C4-2B (cell line): ENCODE data around the gene ANTXRL.
"Not testable (repeated sequence)": the region's sequence is repeated elsewhere in the genome, so short reads cannot be mapped to it uniquely, and the experiment has no call there.

ENCODE experiments used
- H3K27ac ChIP-seq: fragments of 450-650 bp; 2 replicates; pipeline ENCODE4 v1.5.1; 2017
- CTCF ChIP-seq: fragments of 450-650 bp; conservative IDR thresholded peaks from 2 replicates; pipeline ENCODE4 v1.5.1; 2017; ENCODE audit warnings: mild to moderate bottlenecking
- ZFX ChIP-seq: fragments of 450-650 bp; IDR thresholded peaks from 2 replicates; pipeline ENCODE4 v1.6.1; 2017

The ANTXRL gene

GRCh38 chr10:46301721-46302479 is 15.1 kb downstream of the ANTXRL start:
- H3K27ac ChIP-seq, result no peak overlapping the region
- no peak for TF ChIP-seq CTCF
- TF ChIP-seq ZFX, result no peak

- not testable (repeated sequence) for H3K27ac ChIP-seq
Measured at GRCh38 chr10:46302765-46303352, 16.1 kb downstream of the ANTXRL start.

DNA sequence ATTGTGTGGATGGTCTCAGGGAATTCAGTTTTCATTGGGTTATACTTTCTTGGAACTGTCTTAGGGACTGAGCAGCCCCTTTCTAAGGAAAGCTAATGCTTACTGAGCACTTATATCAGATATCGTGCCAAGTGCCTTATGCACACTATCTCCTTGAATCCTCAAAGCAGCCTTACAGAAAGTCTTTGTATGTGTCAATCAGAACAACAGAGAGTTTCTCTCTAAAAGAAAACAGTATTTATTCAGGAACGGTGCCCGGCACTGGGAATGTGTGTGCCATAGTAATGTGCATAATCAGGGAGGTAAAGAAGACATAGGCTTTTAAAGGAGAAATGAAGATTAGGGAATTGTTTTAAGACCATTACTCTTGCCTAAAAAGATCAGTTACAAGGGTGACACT is 17.3 kb downstream of the ANTXRL start:
- H3K27ac ChIP-seq, result no peak overlapping the region
- TF ChIP-seq ZFX, result no peak
- TF ChIP-seq CTCF, result no peak

- H3K27ac ChIP-seq, result not testable (repeated sequence)
Measured at GRCh38 chr10:46304671-46305070, 17.9 kb downstream of the ANTXRL start.

DNA sequence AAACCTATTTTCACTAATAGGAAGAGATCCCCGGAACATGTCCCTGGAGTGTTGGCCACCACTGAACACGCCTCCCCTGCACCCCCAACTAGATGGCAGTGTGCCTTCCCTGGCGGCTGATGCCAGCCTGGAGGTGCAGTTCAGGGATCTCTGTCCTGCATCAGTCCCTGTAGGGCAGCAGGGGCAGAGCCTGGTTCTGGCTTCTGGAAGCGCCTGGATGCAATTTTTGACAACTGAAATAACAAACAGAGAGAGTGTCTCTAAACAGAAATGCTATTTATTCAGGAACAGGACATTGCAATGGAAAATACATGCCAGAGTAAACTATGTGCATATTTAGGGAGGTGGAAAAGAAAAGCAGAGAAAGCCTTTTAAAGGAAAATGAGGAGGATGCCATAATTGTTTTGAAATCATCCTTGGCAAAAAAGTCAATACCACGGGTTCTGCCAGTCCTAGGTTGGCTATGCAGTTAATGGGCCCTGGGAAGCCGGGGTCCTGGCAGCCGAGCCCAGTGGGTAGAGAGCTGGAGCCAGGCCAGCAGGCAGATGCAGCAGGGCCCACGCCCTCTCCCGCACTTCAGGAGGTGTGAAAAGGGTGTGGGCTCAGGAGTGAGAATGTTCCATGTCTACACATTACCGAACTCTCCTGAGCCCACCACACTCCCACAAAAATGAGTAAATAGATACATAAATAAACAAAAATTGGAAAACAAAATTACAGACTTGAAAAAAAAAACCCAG is 18.5 kb downstream of the ANTXRL start:
- no peak overlapping the region for H3K27ac ChIP-seq
- no peak for TF ChIP-seq CTCF
- no peak for TF ChIP-seq ZFX

DNA sequence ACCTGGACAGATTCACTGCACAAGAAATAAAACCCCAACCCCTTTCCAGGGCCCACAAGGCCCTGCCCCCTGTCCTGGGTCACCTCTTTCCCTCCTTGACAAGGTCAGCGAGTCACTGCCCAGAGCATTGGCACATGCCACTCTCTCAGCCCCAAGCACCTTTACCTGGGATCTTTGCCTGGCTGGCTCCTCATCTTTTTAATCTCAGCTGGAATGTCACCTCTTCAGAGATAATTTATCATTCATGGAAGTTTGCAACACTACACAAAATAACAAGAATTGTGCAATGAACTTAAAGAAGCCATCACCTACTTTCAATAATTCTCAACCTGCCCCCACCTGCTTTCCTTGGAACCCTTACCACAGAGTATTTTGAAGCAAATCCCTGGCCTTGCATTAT is 19.2 kb downstream of the ANTXRL start:
- TF ChIP-seq ZFX (no peak), CTCF (no peak)

DNA sequence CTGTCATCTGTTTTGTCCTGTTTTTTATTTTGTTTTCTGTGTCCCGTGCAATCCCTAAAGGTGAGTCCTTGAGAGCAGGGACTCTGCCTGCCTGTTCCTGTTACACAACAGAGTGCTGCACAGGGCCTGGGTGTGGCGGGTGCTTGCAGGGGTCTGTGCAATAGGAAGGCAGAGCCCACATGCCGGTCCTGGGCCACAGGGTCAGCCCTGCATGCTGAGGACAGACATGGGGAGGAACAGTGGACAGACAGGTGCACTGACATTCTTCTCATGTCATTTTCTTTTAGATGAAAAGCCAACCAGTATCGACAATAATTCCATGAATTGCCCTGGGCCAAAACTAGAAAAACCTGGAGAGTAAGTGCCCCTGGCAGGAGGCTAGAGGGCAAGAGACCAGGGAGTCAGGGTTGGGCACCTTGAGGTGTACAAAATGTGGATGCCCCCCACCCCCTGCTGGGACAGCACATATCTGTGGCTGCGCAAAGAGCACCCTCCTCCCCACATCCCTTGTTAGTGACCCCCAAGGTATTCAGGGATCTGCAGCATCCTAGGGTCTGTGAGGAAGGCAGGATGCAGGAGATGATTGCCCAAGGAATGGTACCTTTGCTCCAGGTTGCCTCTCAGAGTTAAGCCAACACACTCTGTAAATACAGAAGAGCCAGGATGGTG is 19.9 kb downstream of the ANTXRL start:
- TF ChIP-seq ZFX (no peak), CTCF (no peak)
- H3K27ac ChIP-seq, result no peak overlapping the region

More for the DNA sequence above, 19.2 kb downstream of the ANTXRL start:
- no peak overlapping the region for H3K27ac ChIP-seq
